Sigmoid colon (tissue), 7 donors: ENCODE results near the gene WNT10A. TPM values are rescaled to one million over a fixed set of nuclear protein-coding genes. Genes with fewer than 3 reads are reported as not detected.
A peak's percentile ranks its signal among the peaks of the same experiment; 100 is the strongest.

Experiments
- DNase-seq: peaks from one replicate; pipeline ENCODE4 v3.0.0-alpha.2; 2019
- H3K27ac ChIP-seq, 4 donors: fragments of 200-600 bp; sonication (generic); one replicate each; pipeline ENCODE4 v1.5.1; 2016 to 2019; ENCODE audit warnings: mild to moderate bottlenecking in 1 of 4
- H3K27me3 ChIP-seq, 3 donors: fragments of 200-600 bp; sonication (generic); one replicate each; pipeline ENCODE4 v1.5.1; 2019; ENCODE audit warnings: mild to moderate bottlenecking in 1 of 3
- H3K36me3 ChIP-seq, 4 donors: fragments of 200-600 bp; sonication (generic); one replicate each; pipeline ENCODE4 v1.5.1; 2016 to 2019
- H3K4me1 ChIP-seq, 4 donors: fragments of 200-600 bp; sonication (generic); one replicate each; pipeline ENCODE4 v1.5.1; 2017 to 2019
- H3K4me3 ChIP-seq, 4 donors: fragments of 200-600 bp; sonication (generic); one replicate each; pipeline ENCODE4 v1.5.1; 2017 to 2019; ENCODE audit warnings: mild to moderate bottlenecking in 2 of 4, moderate library complexity in 1 of 4
- H3K9me3 ChIP-seq, 4 donors: fragments of 200-600 bp in 3 of 4; sonication (generic) in 3 of 4; one replicate each; pipeline versions ENCODE4 v1.5.1 to v1.6.1; 2013 to 2019
- CTCF ChIP-seq, 4 experiments: fragments of 450-650 bp in 3 of 4; fragments of 200-600 bp in 1 of 4; IDR thresholded peaks; one replicate each; pipeline ENCODE4 v1.5.1; 2016 to 2019; ENCODE audit warnings: antibody characterized with exemption in 4 of 4, mild to moderate bottlenecking in 3 of 4, moderate library complexity in 2 of 4
- EP300 ChIP-seq, 4 donors: sonication (generic); formaldehyde crosslinking; IDR thresholded peaks; one replicate each; pipeline ENCODE4 v1.6.1; 2017; ENCODE audit warnings: antibody characterized with exemption in 4 of 4
- POLR2A ChIP-seq, 2 donors: fragments of 450-650 bp; IDR thresholded peaks; one replicate each; pipeline ENCODE4 v1.6.1; 2016; ENCODE audit warnings: antibody characterized with exemption in 2 of 2, mild to moderate bottlenecking in 2 of 2, moderate library complexity in 2 of 2
- POLR2AphosphoS5 ChIP-seq, 4 donors: sonication (generic); formaldehyde crosslinking; IDR thresholded peaks; one replicate each; pipeline ENCODE4 v1.6.1; 2017; ENCODE audit warnings: antibody characterized with exemption in 4 of 4
- WGBS, 2 donors: extraction: QIAGEN DNeasy Blood & Tissue Kit; methylation state at CpG; one replicate each; pipeline ENCODE4 v1.1.7; 2013; 5-methylcytosine and 5-hydroxymethylcytosine counted together
- intact Hi-C: fragments of 100-400 bp; cut with DNase I; formaldehyde crosslinking; loops from one replicate; pipeline ENCODE4 v1.15.1; 2023
- polyA plus RNA-seq, 3 donors: library from polyadenylated mRNA; stranded (reverse); fragments of 200-250 nt; gene quantifications; one replicate each; pipeline ENCODE4 v1.2.3, GENCODE V29; 2013
- total RNA-seq, 4 donors: library from RNA; depleted of rRNA; stranded (reverse); fragments of >200 nt; gene quantifications; one replicate each; pipeline ENCODE4 v1.1.0, GENCODE V29; 2016
- donor health status: healthy with polysubstance abuse.
- donor health status: Bipolar disorder and iron deficiency.
- donor health status: healthy.

The WNT10A gene
- total and polyA plus RNA-seq, 7 donors, result 0.38 TPM; not detected in 6

GRCh38 chr2:218879776-218880101 lies 913 bp upstream of the WNT10A start:
- TF ChIP-seq POLR2A (IDR thresholded peaks at IDR 0.05) (no peak), CTCF (IDR thresholded peaks at IDR 0.05) (no peak), EP300 (IDR thresholded peaks at IDR 0.05) (no peak), POLR2AphosphoS5 (IDR thresholded peaks at IDR 0.05) (no peak)

DNA sequence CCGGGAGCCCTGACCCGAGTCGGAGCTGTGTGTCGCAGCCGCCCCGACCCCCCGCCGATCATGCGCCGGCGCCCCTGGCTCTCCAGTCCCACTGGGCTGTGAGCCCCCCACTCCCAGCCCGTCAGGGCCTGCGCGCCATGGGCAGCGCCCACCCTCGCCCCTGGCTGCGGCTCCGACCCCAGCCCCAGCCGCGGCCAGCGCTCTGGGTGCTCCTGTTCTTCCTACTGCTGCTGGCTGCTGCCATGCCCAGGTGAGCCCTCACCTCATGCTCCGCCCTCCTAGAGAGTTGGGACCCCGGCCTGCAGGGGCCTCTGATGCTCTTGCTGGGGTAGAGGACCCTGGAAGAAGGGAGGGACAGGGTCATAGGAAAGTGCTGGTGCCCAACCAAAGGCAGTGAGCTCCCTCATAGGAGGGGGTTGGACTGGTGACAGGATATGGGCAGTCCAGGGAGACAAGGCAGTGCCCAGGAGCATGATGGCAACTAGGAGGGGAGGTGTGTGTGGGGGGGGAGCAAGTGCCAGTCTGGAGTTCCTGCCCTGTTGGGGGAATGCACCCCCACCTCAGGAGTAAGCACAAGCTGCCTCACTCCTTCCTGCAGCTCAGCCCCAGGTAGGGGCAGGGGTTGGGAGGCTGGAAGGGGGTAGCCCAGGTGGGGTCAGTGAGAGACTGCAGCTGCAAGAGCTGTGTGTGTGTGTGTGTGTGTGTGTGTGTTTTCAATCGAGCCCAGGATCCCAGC lies 375 bp downstream of the WNT10A start:
- Histone ChIP-seq H3K4me3 (peak overlapping the region in 2 of 4 donors; percentile 20 to 21), H3K27ac (no peak overlapping the region), H3K36me3 (no peaks in the 10 kb centered on the region), H3K9me3 (no peaks in the 10 kb centered on the region), H3K27me3 (peaks cover 42 to 85% (median 76%) of the 10 kb centered on the region in 3 donors), H3K4me1 (peaks cover 0 to 30% (median 27%) of the 10 kb centered on the region in 4 donors)
- TF ChIP-seq POLR2A (IDR thresholded peaks at IDR 0.05), result no peak
- intact Hi-C loops, result no loop called here
- no peak for DNase-seq
- WGBS, 2 donors, result 15 to 27% methylated on average over 24 of the region's 24 CpGs

More at GRCh38 chr2:218879776-218880101, 913 bp upstream of the WNT10A start:
- Histone ChIP-seq H3K27me3 (peaks cover 43 to 98% (median 88%) of the 10 kb centered on the region in 3 donors), H3K4me1 (peaks cover 0 to 30% (median 27%) of the 10 kb centered on the region in 4 donors), H3K36me3 (no peaks in the 10 kb centered on the region), H3K27ac (no peak overlapping the region), H3K4me3 (no peak overlapping the region), H3K9me3 (no peaks in the 10 kb centered on the region)
- 10 to 11% methylated on average over 11 of the region's 11 CpGs for WGBS, 2 donors
- no peak for DNase-seq
- intact Hi-C loops, result no loop called here

GRCh38 chr2:218881744-218882460 lies 1.2 kb downstream of the WNT10A start:
- 78 to 82% methylated on average over 13 of the region's 13 CpGs for WGBS, 2 donors
- DNase-seq, result no peak
- H3K4me1 ChIP-seq, result peaks cover 0 to 30% (median 27%) of the 10 kb centered on the region in 4 donors
- TF ChIP-seq EP300 (IDR thresholded peaks at IDR 0.05), result no peak
- no peaks in the 10 kb centered on the region for H3K9me3 ChIP-seq
- H3K27me3 ChIP-seq, result peaks cover 41 to 77% (median 70%) of the 10 kb centered on the region in 3 donors
- no peaks in the 10 kb centered on the region for H3K36me3 ChIP-seq
- H3K27ac ChIP-seq, result no peak overlapping the region
- no peak overlapping the region for H3K4me3 ChIP-seq
- intact Hi-C loops, result no loop called here

DNA sequence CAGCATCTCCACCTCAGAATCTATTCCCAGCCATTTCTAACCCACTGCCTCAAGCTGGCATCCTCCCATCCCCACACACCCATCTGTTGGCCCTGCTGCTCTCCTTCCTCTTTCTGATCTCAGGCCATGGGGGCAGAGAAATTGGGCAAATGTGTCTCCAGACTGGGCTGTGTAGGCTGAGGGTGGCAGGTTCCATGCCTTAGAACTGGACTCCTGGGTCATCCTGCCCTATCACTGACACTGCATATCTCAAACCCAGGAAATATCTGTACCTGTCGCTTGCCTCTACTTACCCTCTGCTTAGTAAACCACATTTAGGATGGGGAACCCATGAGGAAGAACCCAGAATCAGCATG lies 1.8 kb downstream of the WNT10A start:
- intact Hi-C loops, result no loop called here
- Histone ChIP-seq H3K27me3 (peaks cover 36 to 72% (median 66%) of the 10 kb centered on the region in 3 donors), H3K4me1 (peaks cover 0 to 30% (median 27%) of the 10 kb centered on the region in 4 donors), H3K9me3 (no peaks in the 10 kb centered on the region), H3K27ac (no peak overlapping the region), H3K36me3 (no peaks in the 10 kb centered on the region), H3K4me3 (no peak overlapping the region)
- DNase-seq, result no peak
- WGBS, 2 donors, result 79 to 92% methylated on average over 1 of the region's 1 CpG
- TF ChIP-seq EP300 (IDR thresholded peaks at IDR 0.05) (no peak), POLR2AphosphoS5 (IDR thresholded peaks at IDR 0.05) (no peak), CTCF (IDR thresholded peaks at IDR 0.05) (no peak), POLR2A (IDR thresholded peaks at IDR 0.05) (no peak)

- Histone ChIP-seq H3K9me3 (no peaks in the 10 kb centered on the region), H3K4me1 (peaks cover 0 to 30% (median 27%) of the 10 kb centered on the region in 4 donors), H3K27me3 (peaks cover 34 to 67% (median 61%) of the 10 kb centered on the region in 3 donors), H3K36me3 (no peaks in the 10 kb centered on the region), H3K27ac (no peak overlapping the region), H3K4me3 (peak overlapping the region in 1 of 4 donors; percentile 54)
- no peak for TF ChIP-seq POLR2AphosphoS5 (IDR thresholded peaks at IDR 0.05)
- TF ChIP-seq EP300 (IDR thresholded peaks at IDR 0.05), result no peak
- no peak for TF ChIP-seq POLR2A (IDR thresholded peaks at IDR 0.05)
- no peak for TF ChIP-seq CTCF (IDR thresholded peaks at IDR 0.05)
- no peak for DNase-seq
- WGBS, 2 donors, result 55 to 74% methylated on average over 4 of the region's 4 CpGs
- intact Hi-C loops, result no loop called here
These were observed 2.3 kb downstream of the WNT10A start for GRCh38 chr2:218882866-218883366.
